Endodermal cell (in vitro differentiated cells): ENCODE results near the gene JPH2. TPM values are rescaled to one million over a fixed set of nuclear protein-coding genes. Genes with fewer than 3 reads are reported as not detected.

Source experiments
- DNase-seq: peaks from one replicate; pipeline ENCODE4 v3.0.0-alpha.2; 2017
- H3K27ac ChIP-seq: 2 replicates; pipeline ENCODE4 v1.5.1; 2013; ENCODE audit warnings: mild to moderate bottlenecking, low read depth, low read length, moderate library complexity
- H3K27me3 ChIP-seq: 2 replicates; pipeline ENCODE4 v1.6.1; 2013; ENCODE audit warnings: mild to moderate bottlenecking, low read length, moderate library complexity; ENCODE audit not compliant: insufficient read depth, control insufficient read depth, poor library complexity, severe bottlenecking
- H3K36me3 ChIP-seq: 2 replicates; pipeline ENCODE4 v1.7.0; 2013; ENCODE audit warnings: mild to moderate bottlenecking, low read length, moderate library complexity; ENCODE audit not compliant: control insufficient read depth, insufficient read depth
- H3K4me1 ChIP-seq: one replicate; pipeline ENCODE4 v1.7.0; 2013; ENCODE audit warnings: low read length; ENCODE audit not compliant: control insufficient read depth, insufficient read depth
- H3K4me3 ChIP-seq: 2 replicates; pipeline ENCODE4 v1.5.1; 2013; ENCODE audit warnings: mild to moderate bottlenecking, low read length, moderate library complexity
- H3K9ac ChIP-seq: 2 replicates; pipeline ENCODE4 v1.6.1; 2013; ENCODE audit warnings: mild to moderate bottlenecking, low read length, moderate library complexity; ENCODE audit not compliant: poor library complexity, severe bottlenecking; ENCODE audit errors: extremely low read depth
- H3K9me3 ChIP-seq: 2 replicates; pipeline ENCODE4 v1.6.1; 2013; ENCODE audit warnings: mild to moderate bottlenecking, low read length, moderate library complexity; ENCODE audit not compliant: control insufficient read depth
- H3K27ac Mint-ChIP-seq: 2 replicates; pipeline ENCODE4 v1.8.0; 2020; ENCODE audit warnings: mixed read lengths
- H3K27me3 Mint-ChIP-seq: 2 replicates; pipeline ENCODE4 v1.8.0; 2021; ENCODE audit warnings: mild to moderate bottlenecking, mixed read lengths; ENCODE audit not compliant: insufficient read depth
- H3K36me3 Mint-ChIP-seq: 2 replicates; pipeline ENCODE4 v1.8.0; 2020; ENCODE audit warnings: low read depth, mixed read lengths
- H3K4me1 Mint-ChIP-seq: 2 replicates; pipeline ENCODE4 v1.8.0; 2020; ENCODE audit warnings: mixed read lengths
- H3K4me3 Mint-ChIP-seq: 2 replicates; pipeline ENCODE4 v1.8.0; 2020; ENCODE audit warnings: mild to moderate bottlenecking, moderate library complexity, mixed read lengths
- H3K9me3 Mint-ChIP-seq: 2 replicates; pipeline ENCODE4 v1.8.0; 2020; ENCODE audit warnings: mild to moderate bottlenecking, mixed read lengths
- CTCF ChIP-seq: fragments of 200-600 bp; sonication (generic); conservative IDR thresholded peaks from 2 replicates; pipeline ENCODE4 v1.5.0; 2021; ENCODE audit warnings: antibody characterized with exemption, mild to moderate bottlenecking
- WGBS, 2 experiments: methylation state at CpG; one replicate each; pipeline versions ENCODE4 v1.1.5 to v1.1.7; 2013; ENCODE audit warnings: missing lambda C conversion rate in 2 of 2, mixed read lengths in 1 of 2; ENCODE audit not compliant: insufficient coverage in 1 of 2, insufficient read length in 1 of 2; 5-methylcytosine and 5-hydroxymethylcytosine counted together
- total RNA-seq, 2 donors: library from RNA; stranded (reverse); fragmentation: NEBNext Ultra II Directional in 1 of 2; extraction: Animal tissue kit (Norgen Biotek cat#: 25700) in 1 of 2; gene quantifications; 2 replicates in 1 of 2; 3 replicates in 1 of 2; pipeline ENCODE4 v1.2.1, GENCODE V29; 2021

Gene JPH2
- total RNA-seq, 2 donors from 2014 or later, result 0.86 to 1.0 TPM

- Mint-ChIP-seq H3K27ac (no peak overlapping the region), H3K36me3 (no peaks in the 10 kb centered on the region), H3K4me3 (no peak overlapping the region), H3K4me1 (peaks cover 6% of the 10 kb centered on the region), H3K27me3 (peaks cover 21% of the 10 kb centered on the region), H3K9me3 (peaks cover 24% of the 10 kb centered on the region)
- no peaks in the 10 kb centered on the region for H3K36me3 ChIP-seq
- H3K27me3 ChIP-seq, result no peaks in the 10 kb centered on the region
- no peak overlapping the region for H3K9ac ChIP-seq
- no peak for TF ChIP-seq CTCF
- no peak overlapping the region for H3K27ac ChIP-seq
- no peak overlapping the region for H3K4me3 ChIP-seq
- 84 to 90% methylated on average over 5 to 6 of the region's 6 CpGs for WGBS, 2 experiments
- H3K4me1 ChIP-seq, result no peaks in the 10 kb centered on the region
- DNase-seq, result peak; percentile 58
- H3K9me3 ChIP-seq, result peaks cover 24% of the 10 kb centered on the region
These were observed 75.2 kb downstream of the JPH2 start for GRCh38 chr20:44111712-44112335.

- DNase-seq, result peak; percentile 40
- H3K4me3 ChIP-seq, result no peak overlapping the region
- H3K9me3 Mint-ChIP-seq, result peaks cover 24% of the 10 kb centered on the region
- no peak overlapping the region for H3K27ac ChIP-seq
- peaks cover 24% of the 10 kb centered on the region for H3K9me3 ChIP-seq
- no peak overlapping the region for H3K4me3 Mint-ChIP-seq
- TF ChIP-seq CTCF, result no peak
- H3K4me1 ChIP-seq, result no peaks in the 10 kb centered on the region
- peaks cover 22% of the 10 kb centered on the region for H3K27me3 Mint-ChIP-seq
- peaks cover 6% of the 10 kb centered on the region for H3K4me1 Mint-ChIP-seq
- H3K36me3 ChIP-seq, result no peaks in the 10 kb centered on the region
- H3K27me3 ChIP-seq, result no peaks in the 10 kb centered on the region
- H3K9ac ChIP-seq, result no peak overlapping the region
- H3K36me3 Mint-ChIP-seq, result no peaks in the 10 kb centered on the region
- WGBS, 2 experiments, result 89 to 96% methylated on average over 6 to 9 of the region's 9 CpGs
- no peak overlapping the region for H3K27ac Mint-ChIP-seq
These were observed 76.0 kb downstream of the JPH2 start for GRCh38 chr20:44110816-44111568.

- no peak overlapping the region for H3K9ac ChIP-seq
- H3K36me3 ChIP-seq, result no peaks in the 10 kb centered on the region
- H3K9me3 ChIP-seq, result peaks cover 24% of the 10 kb centered on the region
- no peak overlapping the region for H3K27ac ChIP-seq
- Mint-ChIP-seq H3K27me3 (peaks cover 22% of the 10 kb centered on the region), H3K27ac (no peak overlapping the region), H3K4me1 (peaks cover 6% of the 10 kb centered on the region), H3K9me3 (peaks cover 24% of the 10 kb centered on the region), H3K4me3 (no peak overlapping the region), H3K36me3 (no peaks in the 10 kb centered on the region)
- H3K4me3 ChIP-seq, result no peak overlapping the region
- DNase-seq, result peak; percentile 84
- H3K27me3 ChIP-seq, result peaks cover under 1% of the 10 kb centered on the region
- H3K4me1 ChIP-seq, result no peaks in the 10 kb centered on the region
- WGBS, 2 experiments, result 80 to 90% methylated on average over 5 of the region's 5 CpGs
- peak; percentile 72 for TF ChIP-seq CTCF
These were observed 77.0 kb downstream of the JPH2 start for GRCh38 chr20:44109951-44110361.
